ENCODE data around the gene TUBGCP6. TPM values are rescaled to one million over a fixed set of nuclear protein-coding genes. Genes with fewer than 3 reads are reported as not detected.

Gene TUBGCP6
- total RNA-seq, 1 donor from 2014 or later = 65.9 TPM

- no peak for TF ChIP-seq CTCF (IDR thresholded peaks at IDR 0.05; ENCODE audit: unreplicated experiment)
- Mint-ChIP-seq H3K27me3 (ENCODE audit: low read depth) (no peaks in the 10 kb centered on the region), H3K4me1 (peaks cover 20% of the 10 kb centered on the region), H3K27ac (no peak overlapping the region), H3K36me3 (no peaks in the 10 kb centered on the region), H3K4me3 (no peak overlapping the region), H3K9me3 (no peaks in the 10 kb centered on the region)
- no peak for DNase-seq (ENCODE audit: low spot score in 2 of 2, unreplicated experiment in 2 of 2)
Measured at GRCh38 chr22:50193621-50194020, 51.2 kb downstream of the TUBGCP6 start.

GRCh38 chr22:50192436-50193204 is 52.2 kb downstream of the TUBGCP6 start:
- Mint-ChIP-seq H3K9me3 (no peaks in the 10 kb centered on the region), H3K4me1 (peaks cover 20% of the 10 kb centered on the region), H3K27ac (no peak overlapping the region), H3K27me3 (ENCODE audit: low read depth) (no peaks in the 10 kb centered on the region), H3K36me3 (no peaks in the 10 kb centered on the region), H3K4me3 (no peak overlapping the region)
- DNase-seq (ENCODE audit: low spot score in 2 of 2, unreplicated experiment in 2 of 2) = no peak
- TF ChIP-seq CTCF (IDR thresholded peaks at IDR 0.05; ENCODE audit: unreplicated experiment) = no peak

GRCh38 chr22:50190941-50191741 is 53.7 kb downstream of the TUBGCP6 start:
- no peak for TF ChIP-seq CTCF (IDR thresholded peaks at IDR 0.05; ENCODE audit: unreplicated experiment)
- H3K27ac Mint-ChIP-seq = peak overlapping the region; percentile 87
- H3K36me3 Mint-ChIP-seq = no peaks in the 10 kb centered on the region
- peak overlapping the region; percentile 55 for H3K4me3 Mint-ChIP-seq
- DNase-seq (ENCODE audit: low spot score in 2 of 2, unreplicated experiment in 2 of 2) = no peak
- H3K9me3 Mint-ChIP-seq = no peaks in the 10 kb centered on the region
- peaks cover 23% of the 10 kb centered on the region for H3K4me1 Mint-ChIP-seq
- no peaks in the 10 kb centered on the region for H3K27me3 Mint-ChIP-seq (ENCODE audit: low read depth)

GRCh38 chr22:50190182-50190940 is 54.5 kb downstream of the TUBGCP6 start:
- peaks cover 25% of the 10 kb centered on the region for H3K4me1 Mint-ChIP-seq
- no peaks in the 10 kb centered on the region for H3K27me3 Mint-ChIP-seq (ENCODE audit: low read depth)
- DNase-seq (ENCODE audit: low spot score in 2 of 2, unreplicated experiment in 2 of 2) = peak in 1 of 2 experiments; percentile 70
- H3K4me3 Mint-ChIP-seq = peak overlapping the region; percentile 55
- TF ChIP-seq CTCF (IDR thresholded peaks at IDR 0.05; ENCODE audit: unreplicated experiment) = peak; percentile 16
- H3K9me3 Mint-ChIP-seq = no peaks in the 10 kb centered on the region
- peak overlapping the region; percentile 43 for H3K27ac Mint-ChIP-seq
- no peaks in the 10 kb centered on the region for H3K36me3 Mint-ChIP-seq

GRCh38 chr22:50189849-50190181 is 55.0 kb downstream of the TUBGCP6 start:
- peak overlapping the region; percentile 89 for H3K27ac Mint-ChIP-seq
- no peak for TF ChIP-seq CTCF (IDR thresholded peaks at IDR 0.05; ENCODE audit: unreplicated experiment)
- no peaks in the 10 kb centered on the region for H3K36me3 Mint-ChIP-seq
- DNase-seq (ENCODE audit: low spot score in 2 of 2, unreplicated experiment in 2 of 2) = no peak
- no peaks in the 10 kb centered on the region for H3K27me3 Mint-ChIP-seq (ENCODE audit: low read depth)
- H3K4me3 Mint-ChIP-seq = peak overlapping the region; percentile 53
- no peaks in the 10 kb centered on the region for H3K9me3 Mint-ChIP-seq
- H3K4me1 Mint-ChIP-seq = peaks cover 25% of the 10 kb centered on the region

All from mesothelial cell of epicardium (in vitro differentiated cells).